Fibroblast of lung (primary cell): ENCODE measurements around the gene WIPI1. TPM values are rescaled to one million over a fixed set of nuclear protein-coding genes. Genes with fewer than 3 reads are reported as not detected.

ENCODE experiments used
- DNase-seq, 2 donors: peaks; one replicate each; pipeline versions ENCODE4 v3.0.0 to v3.0.0-alpha.2; 2010; ENCODE audit warnings: low read depth in 2 of 2
- H2AFZ ChIP-seq: 2 replicates; pipeline ENCODE4 v1.5.1; 2012; ENCODE audit warnings: low read length, control low read depth, inconsistent platforms
- H3K27ac ChIP-seq: 2 replicates; pipeline ENCODE4 v1.5.1; 2011; ENCODE audit warnings: low read length, control low read depth; ENCODE audit not compliant: insufficient read depth
- H3K27me3 ChIP-seq: 2 replicates; pipeline ENCODE4 v1.5.1; 2011; ENCODE audit warnings: mild to moderate bottlenecking, low read length; ENCODE audit not compliant: control insufficient read depth, insufficient read depth
- H3K36me3 ChIP-seq: 2 replicates; pipeline ENCODE4 v1.5.1; 2011; ENCODE audit warnings: low read length; ENCODE audit not compliant: control insufficient read depth, insufficient read depth
- H3K4me1 ChIP-seq: 2 replicates; pipeline ENCODE4 v1.5.1; 2011; ENCODE audit warnings: low read length; ENCODE audit not compliant: control insufficient read depth, insufficient read depth; ENCODE audit errors: extremely low read depth
- H3K4me2 ChIP-seq: 2 replicates; pipeline ENCODE4 v1.5.1; 2011; ENCODE audit warnings: low read length, control low read depth; ENCODE audit not compliant: insufficient read depth; ENCODE audit errors: extremely low read depth
- H3K4me3 ChIP-seq, 4 experiments: fragments of 200-600 bp in 1 of 4; sonication (generic) in 1 of 4; replicated peaks in 1 of 4; 2 replicates each; pipeline ENCODE4 v1.5.1; 2011 to 2016; ENCODE audit warnings: low read length in 4 of 4, low read depth in 3 of 4, mild to moderate bottlenecking in 3 of 4, control low read depth in 2 of 4, inconsistent platforms in 1 of 4, mixed read lengths in 1 of 4; ENCODE audit not compliant: insufficient read depth in 1 of 4; ENCODE audit errors: control extremely low read depth in 1 of 4
- H3K79me2 ChIP-seq: 2 replicates; pipeline ENCODE4 v1.5.1; 2012; ENCODE audit warnings: mild to moderate bottlenecking, low read length, inconsistent platforms; ENCODE audit not compliant: control insufficient read depth, insufficient read depth
- H3K9ac ChIP-seq: 2 replicates; pipeline ENCODE4 v1.5.1; 2011; ENCODE audit warnings: mild to moderate bottlenecking, low read length, control low read depth; ENCODE audit not compliant: insufficient read depth
- H3K9me3 ChIP-seq: 2 replicates; pipeline ENCODE4 v1.5.1; 2012; ENCODE audit warnings: low read depth, low read length; ENCODE audit not compliant: control insufficient read depth, insufficient read depth
- H4K20me1 ChIP-seq: 2 replicates; pipeline ENCODE4 v1.5.1; 2011; ENCODE audit warnings: low read length; ENCODE audit not compliant: control insufficient read depth, insufficient read depth; ENCODE audit errors: extremely low read depth
- EZH2 ChIP-seq: IDR thresholded peaks from 2 replicates; pipeline ENCODE4 v1.5.1; 2012; ENCODE audit warnings: low read length, control low read depth, mild to moderate bottlenecking; ENCODE audit errors: missing control alignments
- polyA plus RNA-seq, 2 donors: library from polyadenylated mRNA; depleted of rRNA in 1 of 2; stranded (reverse) in 1 of 2; unstranded in 1 of 2; fragments of >200 nt; gene quantifications; 2 replicates each; pipeline ENCODE4 v1.2.1, GENCODE V29; 2011 to 2012; ENCODE audit warnings: missing spikeins in 1 of 2
- total RNA-seq: library from RNA; depleted of rRNA; stranded (reverse); fragments of >200 nt; gene quantifications from 2 replicates; pipeline ENCODE4 v1.2.1, GENCODE V29; 2014
- TF ChIP-seq, protein P1 (sequence below), 2 donors: IDR thresholded peaks in 1 of 2; conservative IDR thresholded peaks in 1 of 2; 1 replicate in 1 of 2; 2 replicates in 1 of 2; pipeline ENCODE4 v1.5.1; 2011 to 2012; ENCODE audit warnings: low read length in 2 of 2, control low read depth in 1 of 2, inconsistent platforms in 1 of 2, low read depth in 1 of 2, mild to moderate bottlenecking in 1 of 2

The WIPI1 gene
- total and polyA plus RNA-seq, 2 donors (not counting 1 experiment from before 2014, with no cell fraction given) = 158 to 251 TPM

DNA sequence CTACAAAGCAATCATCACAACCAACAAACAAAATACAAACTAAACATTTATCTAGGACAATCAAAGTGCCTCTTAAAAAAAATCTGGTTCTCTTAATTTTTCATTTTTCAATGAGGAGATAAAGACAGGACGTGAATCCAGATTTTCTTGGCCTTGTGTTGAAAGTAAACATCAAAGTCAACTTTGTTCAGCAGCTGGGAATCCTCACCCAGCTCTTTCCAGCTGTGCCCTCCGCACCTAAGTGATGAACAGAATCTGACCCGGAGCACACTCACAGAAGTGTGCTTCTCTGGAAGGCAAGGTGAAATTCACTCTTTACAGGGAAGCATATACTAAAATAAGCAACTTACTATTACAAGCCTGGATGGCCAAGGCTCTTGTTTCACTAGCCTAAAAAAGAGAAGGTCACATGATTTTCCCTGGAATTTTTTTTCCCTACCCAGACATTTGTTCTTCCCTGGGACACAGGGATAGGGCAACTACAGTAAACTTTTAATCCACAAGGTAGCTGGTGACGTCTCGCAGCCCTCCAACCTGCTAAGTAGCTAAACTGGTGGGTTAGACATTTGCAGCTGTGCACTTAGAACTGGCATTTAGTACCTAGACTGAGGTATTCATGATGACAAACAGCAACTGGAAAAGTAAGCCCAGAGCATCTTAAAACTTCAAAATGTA lies 3.2 kb downstream of the WIPI1 start:
- Histone ChIP-seq H3K36me3 (peaks cover 11% of the 10 kb centered on the region), H3K27me3 (no peaks in the 10 kb centered on the region), H3K79me2 (peaks cover 22% of the 10 kb centered on the region), H3K9ac (no peak overlapping the region), H3K4me1 (peaks cover 15% of the 10 kb centered on the region), H3K4me2 (peak overlapping the region; percentile 17), H3K9me3 (no peaks in the 10 kb centered on the region), H3K27ac (peak overlapping the region; percentile 9), H4K20me1 (no peaks in the 10 kb centered on the region), H2AFZ (no peak overlapping the region), H3K4me3 (peak overlapping the region in 1 of 4 experiments; percentile 79)
- no peak for DNase-seq
- TF ChIP-seq, protein P1, sequence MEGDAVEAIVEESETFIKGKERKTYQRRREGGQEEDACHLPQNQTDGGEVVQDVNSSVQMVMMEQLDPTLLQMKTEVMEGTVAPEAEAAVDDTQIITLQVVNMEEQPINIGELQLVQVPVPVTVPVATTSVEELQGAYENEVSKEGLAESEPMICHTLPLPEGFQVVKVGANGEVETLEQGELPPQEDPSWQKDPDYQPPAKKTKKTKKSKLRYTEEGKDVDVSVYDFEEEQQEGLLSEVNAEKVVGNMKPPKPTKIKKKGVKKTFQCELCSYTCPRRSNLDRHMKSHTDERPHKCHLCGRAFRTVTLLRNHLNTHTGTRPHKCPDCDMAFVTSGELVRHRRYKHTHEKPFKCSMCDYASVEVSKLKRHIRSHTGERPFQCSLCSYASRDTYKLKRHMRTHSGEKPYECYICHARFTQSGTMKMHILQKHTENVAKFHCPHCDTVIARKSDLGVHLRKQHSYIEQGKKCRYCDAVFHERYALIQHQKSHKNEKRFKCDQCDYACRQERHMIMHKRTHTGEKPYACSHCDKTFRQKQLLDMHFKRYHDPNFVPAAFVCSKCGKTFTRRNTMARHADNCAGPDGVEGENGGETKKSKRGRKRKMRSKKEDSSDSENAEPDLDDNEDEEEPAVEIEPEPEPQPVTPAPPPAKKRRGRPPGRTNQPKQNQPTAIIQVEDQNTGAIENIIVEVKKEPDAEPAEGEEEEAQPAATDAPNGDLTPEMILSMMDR (conservative IDR thresholded peaks at IDR 0.05 in 1 of 2, IDR thresholded peaks at IDR 0.05 in 1 of 2; ENCODE audit: low read depth in 1 of 2, low read length in 2 of 2) = no peak
- TF ChIP-seq EZH2 = no peak

DNA sequence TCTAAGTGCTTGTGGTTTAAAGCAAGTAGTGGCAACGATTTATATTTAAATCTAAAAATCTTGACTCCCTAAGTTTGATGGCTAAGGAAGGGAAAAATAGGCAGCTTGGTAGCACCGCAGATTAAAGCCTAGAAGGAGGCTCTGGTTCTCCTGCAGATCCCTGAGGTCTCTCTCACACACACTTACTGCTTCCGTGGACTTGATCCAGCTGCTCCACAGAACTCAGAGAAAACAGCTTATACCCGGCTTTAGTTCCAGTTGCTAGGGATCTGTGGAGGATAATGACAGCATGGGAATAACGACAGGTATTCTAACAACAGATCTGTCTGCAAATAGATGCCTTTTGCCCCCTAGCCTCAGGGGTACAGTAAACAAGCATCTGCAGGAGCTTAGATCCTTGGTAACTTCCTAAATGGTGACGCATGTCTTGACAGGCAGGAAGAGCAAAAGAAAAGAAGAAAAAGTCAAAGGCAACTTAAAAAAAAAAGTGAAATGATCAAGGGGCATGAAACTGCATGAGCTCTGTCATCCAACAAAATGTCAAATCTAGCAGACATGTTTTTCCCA lies 4.5 kb downstream of the WIPI1 start:
- peaks cover 12% of the 10 kb centered on the region for H3K4me1 ChIP-seq
- no peak overlapping the region for H3K4me2 ChIP-seq
- H3K79me2 ChIP-seq = peaks cover 22% of the 10 kb centered on the region
- no peak for DNase-seq
- no peak overlapping the region for H3K27ac ChIP-seq
- no peaks in the 10 kb centered on the region for H4K20me1 ChIP-seq
- peaks cover 16% of the 10 kb centered on the region for H3K36me3 ChIP-seq
- no peaks in the 10 kb centered on the region for H3K27me3 ChIP-seq
- no peak for TF ChIP-seq EZH2
- peak overlapping the region in 1 of 4 experiments; percentile 6 for H3K4me3 ChIP-seq
- H3K9me3 ChIP-seq = no peaks in the 10 kb centered on the region
- H2AFZ ChIP-seq = no peak overlapping the region
- H3K9ac ChIP-seq = no peak overlapping the region

DNA sequence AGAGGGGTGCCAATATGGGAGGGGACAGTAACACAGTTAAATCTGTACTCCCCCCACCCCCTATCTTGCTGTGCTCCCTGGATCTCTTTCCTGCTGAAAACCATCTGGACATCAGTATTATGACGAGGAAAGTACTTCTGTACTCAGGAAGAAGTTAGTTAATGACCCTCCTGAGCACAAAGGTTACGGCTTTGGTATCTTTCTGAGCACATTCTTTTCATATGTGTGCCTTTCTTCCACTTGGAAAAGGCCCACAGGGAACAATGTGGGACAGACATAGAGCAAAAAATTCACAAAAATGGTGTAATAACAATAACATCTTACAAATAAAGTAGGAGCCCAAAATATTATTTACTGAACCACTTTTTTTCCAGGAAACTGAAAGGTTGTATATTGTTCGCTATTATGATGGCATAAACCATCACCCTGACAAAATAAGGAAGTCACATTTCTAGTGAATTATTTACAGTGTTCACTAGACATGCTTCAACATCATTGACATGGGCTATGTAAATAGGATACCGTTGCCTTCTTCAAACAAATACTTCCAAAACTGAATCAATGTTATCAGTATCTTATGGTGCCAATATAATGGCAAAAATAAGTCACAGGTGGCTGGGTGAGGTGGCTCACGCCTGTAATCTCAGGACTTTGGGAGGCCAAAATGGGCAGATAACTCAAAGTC lies 5.5 kb downstream of the WIPI1 start:
- Histone ChIP-seq H4K20me1 (no peaks in the 10 kb centered on the region), H3K4me2 (no peak overlapping the region), H3K27ac (no peak overlapping the region), H2AFZ (no peak overlapping the region), H3K27me3 (no peaks in the 10 kb centered on the region), H3K9me3 (no peaks in the 10 kb centered on the region), H3K36me3 (peaks cover 16% of the 10 kb centered on the region), H3K4me1 (peaks cover 12% of the 10 kb centered on the region), H3K79me2 (peaks cover 22% of the 10 kb centered on the region), H3K9ac (no peak overlapping the region), H3K4me3 (no peak overlapping the region)
- TF ChIP-seq EZH2 = no peak
- TF ChIP-seq, protein P1 (conservative IDR thresholded peaks at IDR 0.05 in 1 of 2, IDR thresholded peaks at IDR 0.05 in 1 of 2; ENCODE audit: low read depth in 1 of 2, low read length in 2 of 2) = no peak
- no peak for DNase-seq
